ENCODE results near the gene BLOC1S4. TPM values are rescaled to one million over a fixed set of nuclear protein-coding genes. Genes with fewer than 3 reads are reported as not detected.
A peak's percentile ranks its signal among the peaks of the same experiment; 100 is the strongest.
"Not testable (repeated sequence)": the region's sequence is repeated elsewhere in the genome, so short reads cannot be mapped to it uniquely, and the experiment has no call there.

The BLOC1S4 gene
- total and polyA plus RNA-seq, 2 experiments from 2014 or later, result 22.7 to 27.3 TPM

- H2AFZ ChIP-seq, result no peak overlapping the region
- H3K9ac ChIP-seq, result no peak overlapping the region
- H4K20me1 ChIP-seq (ENCODE audit: insufficient read depth), result no peaks in the 10 kb centered on the region
- H3K4me2 ChIP-seq (ENCODE audit: unreplicated experiment), result no peak overlapping the region
- H3K27ac ChIP-seq, result no peak overlapping the region
- H3K9me2 ChIP-seq (ENCODE audit: insufficient read depth), result no peaks in the 10 kb centered on the region
- no peaks in the 10 kb centered on the region for H3K9me3 ChIP-seq (ENCODE audit: low read depth)
- 0 out of 2 replicates have a peak, but pooled peaks cover 7% of the 10 kb centered on the region for H3F3A ChIP-seq (ENCODE audit: insufficient read depth)
- H3K27me3 ChIP-seq (replicated peaks; ENCODE audit: insufficient read depth), result no peaks in the 10 kb centered on the region
- WGBS, 2 experiments (ENCODE audit: low coverage in 1 of 2, low lambda C conversion rate in 2 of 2, missing lambda C conversion rate in 2 of 2), result 79% methylated on average over 8 of the region's 8 CpGs
- no peak for DNase-seq
- H3K36me3 ChIP-seq (ENCODE audit: low read depth), result no peaks in the 10 kb centered on the region
- in situ Hi-C loops (cut with MboI), result loop anchor here (10.0 kb wide), 1 partner anchor 151 kb away; no protein-coding TSS in a partner anchor
- TF ChIP-seq EZH2phosphoT487 (IDR thresholded peaks at IDR 0.05; ENCODE audit: insufficient read depth, low read depth), result no peak
- no peak for TF ChIP-seq EZH2 (IDR thresholded peaks at IDR 0.05; ENCODE audit: insufficient read depth, poor library complexity, severe bottlenecking)
- H3K4me3 ChIP-seq, result no peak overlapping the region
- H3K79me2 ChIP-seq (ENCODE audit: insufficient read depth), result no peaks in the 10 kb centered on the region
- H3K4me1 ChIP-seq (ENCODE audit: insufficient read depth), result peaks cover 8% of the 10 kb centered on the region
These were observed 7.9 kb downstream of the BLOC1S4 start for GRCh38 chr4:6723851-6724250.

- no peak overlapping the region for H2AFZ ChIP-seq
- no peak for TF ChIP-seq EZH2 (IDR thresholded peaks at IDR 0.05; ENCODE audit: insufficient read depth, poor library complexity, severe bottlenecking)
- TF ChIP-seq EZH2phosphoT487 (IDR thresholded peaks at IDR 0.05; ENCODE audit: insufficient read depth, low read depth), result no peak
- H3K27ac ChIP-seq, result no peak overlapping the region
- no peaks in the 10 kb centered on the region for H3K9me3 ChIP-seq (ENCODE audit: low read depth)
- no peak overlapping the region for H3K4me3 ChIP-seq
- no peaks in the 10 kb centered on the region for H3K79me2 ChIP-seq (ENCODE audit: insufficient read depth)
- no peaks in the 10 kb centered on the region for H4K20me1 ChIP-seq (ENCODE audit: insufficient read depth)
- no peak overlapping the region for H3K9ac ChIP-seq
- peaks cover 8% of the 10 kb centered on the region for H3K4me1 ChIP-seq (ENCODE audit: insufficient read depth)
- peak; percentile 46 for DNase-seq
- H3K9me2 ChIP-seq (ENCODE audit: insufficient read depth), result no peaks in the 10 kb centered on the region
- 0 out of 2 replicates have a peak, but pooled peaks cover 3% of the 10 kb centered on the region for H3F3A ChIP-seq (ENCODE audit: insufficient read depth)
- in situ Hi-C loops (cut with MboI), result loop anchor here (10.0 kb wide), 1 partner anchor 150 kb away; no protein-coding TSS in a partner anchor
- no peak overlapping the region for H3K4me2 ChIP-seq (ENCODE audit: unreplicated experiment)
- H3K36me3 ChIP-seq (ENCODE audit: low read depth), result no peaks in the 10 kb centered on the region
- H3K27me3 ChIP-seq (replicated peaks; ENCODE audit: insufficient read depth), result no peaks in the 10 kb centered on the region
- WGBS, 2 experiments (ENCODE audit: low coverage in 1 of 2, low lambda C conversion rate in 2 of 2, missing lambda C conversion rate in 2 of 2), result 75 to 81% methylated on average over 20 to 21 of the region's 21 CpGs
These were observed 8.6 kb downstream of the BLOC1S4 start for GRCh38 chr4:6724421-6725111.

- H3K4me2 ChIP-seq (ENCODE audit: unreplicated experiment); H3K36me3 ChIP-seq (ENCODE audit: low read depth); H3K9me3 ChIP-seq (ENCODE audit: low read depth); H3K79me2 ChIP-seq (ENCODE audit: insufficient read depth); H2AFZ ChIP-seq; H4K20me1 ChIP-seq (ENCODE audit: insufficient read depth); H3K9me2 ChIP-seq (ENCODE audit: insufficient read depth); H3K9ac ChIP-seq; H3K27me3 ChIP-seq (replicated peaks; ENCODE audit: insufficient read depth); H3F3A ChIP-seq (ENCODE audit: insufficient read depth); DNase-seq; H3K27ac ChIP-seq; H3K4me1 ChIP-seq (ENCODE audit: insufficient read depth); H3K4me3 ChIP-seq: not testable (repeated sequence)
- in situ Hi-C loops (cut with MboI), result loop anchor here (10.0 kb wide), 1 partner anchor 149 kb away; no protein-coding TSS in a partner anchor
- WGBS, 2 experiments (ENCODE audit: low coverage in 1 of 2, low lambda C conversion rate in 2 of 2, missing lambda C conversion rate in 2 of 2), result 85 to 87% methylated on average over 10 to 16 of the region's 16 CpGs
These were observed 9.5 kb downstream of the BLOC1S4 start for GRCh38 chr4:6725427-6725961.

- Histone ChIP-seq H3K79me2 (ENCODE audit: insufficient read depth) (no peaks in the 10 kb centered on the region), H3K4me1 (ENCODE audit: insufficient read depth) (peaks cover 15% of the 10 kb centered on the region), H3K9me3 (ENCODE audit: low read depth) (no peaks in the 10 kb centered on the region), H3K4me2 (ENCODE audit: unreplicated experiment) (peak overlapping the region; percentile 10), H4K20me1 (ENCODE audit: insufficient read depth) (no peaks in the 10 kb centered on the region), H3K9me2 (ENCODE audit: insufficient read depth) (no peaks in the 10 kb centered on the region), H3K4me3 (peak overlapping the region; percentile 16), H3F3A (ENCODE audit: insufficient read depth) (no peaks in the 10 kb centered on the region), H3K36me3 (ENCODE audit: low read depth) (no peaks in the 10 kb centered on the region), H3K9ac (peak overlapping the region; percentile 75), H3K27ac (peak overlapping the region; percentile 23; the same call in 1 of the 2 replicates), H2AFZ (peak overlapping the region; percentile 88), H3K27me3 (replicated peaks; ENCODE audit: insufficient read depth) (no peaks in the 10 kb centered on the region)
- peak; percentile 80 for DNase-seq
- TF ChIP-seq EZH2phosphoT487 (IDR thresholded peaks at IDR 0.05; ENCODE audit: insufficient read depth, low read depth) (no peak), EZH2 (IDR thresholded peaks at IDR 0.05; ENCODE audit: insufficient read depth, poor library complexity, severe bottlenecking) (no peak)
- in situ Hi-C loops (cut with MboI), result loop anchor here (10.0 kb wide), 1 partner anchor 147 kb away; no protein-coding TSS in a partner anchor
- WGBS, 2 experiments (ENCODE audit: low coverage in 1 of 2, low lambda C conversion rate in 2 of 2, missing lambda C conversion rate in 2 of 2), result 11 to 13% methylated on average over 25 to 26 of the region's 31 CpGs
These were observed 11.3 kb downstream of the BLOC1S4 start for GRCh38 chr4:6727081-6727942.

Measured in GM23248 (cell line).